Measurements from ENCODE around the gene ANKS3. TPM values are rescaled to one million over a fixed set of nuclear protein-coding genes. Genes with fewer than 3 reads are reported as not detected.
A peak's percentile ranks its signal among the peaks of the same experiment; 100 is the strongest.

Gene ANKS3
- total and polyA plus RNA-seq, 8 donors, result 8.7 to 69.1 (median 12.6) TPM

GRCh38 chr16:4700997-4701743, 32.9 kb downstream of the ANKS3 start:
- TF ChIP-seq CTCF (IDR thresholded peaks at IDR 0.05), result no peak
- peak in 1 of 6 donors; percentile 62 for DNase-seq
- intact Hi-C loops (cut with DNase I), result no loop called here
- Histone ChIP-seq H3K9me3 (no peaks in the 10 kb centered on the region), H3K36me3 (peaks cover 3 to 62% (median 9%) of the 10 kb centered on the region in 3 donors), H3K4me3 (no peak overlapping the region), H3K27me3 (no peaks in the 10 kb centered on the region), H3K27ac (no peak overlapping the region), H3K4me1 (no peaks in the 10 kb centered on the region)
- WGBS, 2 donors, result 91 to 93% methylated on average over 33 of the region's 33 CpGs
- no peak for FAIRE-seq
- no peak for ATAC-seq

DNA sequence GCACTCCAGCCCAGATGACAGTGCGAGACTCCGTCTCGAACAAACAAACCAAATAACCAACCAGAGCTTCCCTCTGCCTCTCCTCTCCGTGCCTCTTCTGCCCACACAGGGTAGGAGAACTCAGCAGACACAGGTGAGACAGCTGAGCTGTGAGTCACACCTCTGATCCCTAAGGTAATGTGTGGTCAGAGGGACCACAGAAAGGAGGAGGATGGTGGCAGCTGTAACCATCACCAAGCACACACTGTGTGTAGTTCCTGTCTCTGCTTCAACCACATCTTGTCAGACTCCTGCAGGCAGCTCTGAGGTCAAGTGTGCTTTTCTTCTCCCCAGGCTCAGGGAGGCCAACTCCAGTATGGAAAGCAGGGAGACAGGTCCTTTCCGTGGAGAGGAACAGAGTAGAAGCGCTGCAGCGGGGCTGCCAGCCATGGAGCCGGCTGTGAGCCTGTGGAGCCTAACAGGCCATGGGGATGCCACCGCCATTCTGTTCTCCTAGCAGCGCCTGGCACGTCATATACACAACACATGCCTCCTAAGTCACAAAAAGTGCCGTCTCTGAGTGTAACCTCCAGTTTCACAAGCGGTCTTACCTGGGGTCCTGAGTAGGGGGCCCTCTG, 33.6 kb downstream of the ANKS3 start:
- WGBS, 2 donors, result 96% methylated on average over 13 of the region's 13 CpGs
- DNase-seq, result peak in 1 of 6 donors; percentile 34
- Histone ChIP-seq H3K9me3 (no peaks in the 10 kb centered on the region), H3K36me3 (peaks cover 3 to 62% (median 9%) of the 10 kb centered on the region in 3 donors), H3K27ac (no peak overlapping the region), H3K4me1 (no peaks in the 10 kb centered on the region), H3K27me3 (no peaks in the 10 kb centered on the region), H3K4me3 (no peak overlapping the region)
- FAIRE-seq, result no peak
- no peak for ATAC-seq
- TF ChIP-seq CTCF (IDR thresholded peaks at IDR 0.05), result no peak
- intact Hi-C loops (cut with DNase I), result no loop called here

GRCh38 chr16:4699046-4699556, 35.0 kb downstream of the ANKS3 start:
- ATAC-seq (no peak), DNase-seq (peak in 1 of 6 donors; percentile 27), FAIRE-seq (no peak)
- Histone ChIP-seq H3K36me3 (peaks cover 3 to 53% (median 9%) of the 10 kb centered on the region in 3 donors), H3K27me3 (no peaks in the 10 kb centered on the region), H3K27ac (no peak overlapping the region), H3K4me1 (no peaks in the 10 kb centered on the region), H3K4me3 (no peak overlapping the region), H3K9me3 (no peaks in the 10 kb centered on the region)
- no peak for TF ChIP-seq CTCF (IDR thresholded peaks at IDR 0.05)
- 91 to 95% methylated on average over 19 of the region's 19 CpGs for WGBS, 2 donors
- intact Hi-C loops (cut with DNase I), result no loop called here

GRCh38 chr16:4698321-4699045, 35.6 kb downstream of the ANKS3 start:
- no peak for ATAC-seq
- FAIRE-seq, result no peak
- peak in 2 of 6 donors; percentile 15 to 75 for DNase-seq
- Histone ChIP-seq H3K4me1 (no peaks in the 10 kb centered on the region), H3K36me3 (peaks cover 3 to 50% (median 9%) of the 10 kb centered on the region in 3 donors), H3K4me3 (no peak overlapping the region), H3K9me3 (no peaks in the 10 kb centered on the region), H3K27ac (no peak overlapping the region), H3K27me3 (no peaks in the 10 kb centered on the region)
- intact Hi-C loops (cut with DNase I), result no loop called here
- no peak for TF ChIP-seq CTCF (IDR thresholded peaks at IDR 0.05)
- WGBS, 2 donors, result 95 to 96% methylated on average over 22 to 36 of the region's 36 CpGs
